HUES6 (cell line): ENCODE data around the gene C17orf114.

Experiments used
- H3K27ac ChIP-seq: 2 replicates; pipeline ENCODE4 v1.7.0; 2013; ENCODE audit warnings: low read depth, mild to moderate bottlenecking, low read length, inconsistent platforms
- H3K27me3 ChIP-seq: 2 replicates; pipeline ENCODE4 v1.6.1; 2013; ENCODE audit warnings: low read length; ENCODE audit not compliant: control insufficient read depth, insufficient read depth
- H3K36me3 ChIP-seq: 2 replicates; pipeline ENCODE4 v1.6.1; 2013; ENCODE audit warnings: low read length; ENCODE audit not compliant: control insufficient read depth, insufficient read depth
- H3K4me1 ChIP-seq: 2 replicates; pipeline ENCODE4 v1.6.1; 2013; ENCODE audit warnings: low read length; ENCODE audit not compliant: control insufficient read depth, insufficient read depth
- H3K4me3 ChIP-seq: 2 replicates; pipeline ENCODE4 v1.5.1; 2013; ENCODE audit warnings: low read depth, low read length
- H3K9ac ChIP-seq: one replicate; pipeline ENCODE4 v1.6.1; 2013; ENCODE audit warnings: mild to moderate bottlenecking, low read length
- H3K9me3 ChIP-seq: 2 replicates; pipeline ENCODE4 v1.6.1; 2013; ENCODE audit warnings: low read depth, low read length; ENCODE audit not compliant: control insufficient read depth, insufficient read depth

C17orf114 gene

DNA sequence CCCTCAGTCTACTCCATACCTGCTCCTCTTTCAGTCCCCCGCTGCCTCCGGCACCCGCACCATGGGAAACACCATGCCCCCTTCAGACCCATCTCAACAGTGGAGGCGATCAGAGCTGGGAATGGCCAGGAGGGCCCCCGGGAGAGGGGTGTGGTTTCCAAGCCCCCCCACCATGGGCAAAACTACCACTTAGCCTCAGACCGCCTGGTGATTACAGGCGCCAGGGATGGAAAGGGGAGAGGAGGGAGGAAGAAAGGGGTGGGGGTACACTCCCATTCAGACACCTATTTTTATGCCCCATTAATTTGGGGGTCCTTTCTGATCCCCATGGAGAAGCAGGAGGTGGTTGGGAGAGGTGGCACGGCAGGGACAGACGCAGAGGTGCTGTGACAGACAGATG is at the start of gene C17orf114:
TSS of gene C17orf114 (minus strand) at position 101 of the 400 bp plus-strand sequence.
- Histone ChIP-seq H3K4me1 (no peaks in the 10 kb centered on the region), H3K9ac (no peak within 1 kb of the TSS), H3K27ac (no peak within 1 kb of the TSS), H3K27me3 (no peaks in the 10 kb centered on the region), H3K4me3 (no peak within 1 kb of the TSS), H3K36me3 (peaks cover 18% of the 10 kb centered on the region), H3K9me3 (no peaks in the 10 kb centered on the region)

DNA sequence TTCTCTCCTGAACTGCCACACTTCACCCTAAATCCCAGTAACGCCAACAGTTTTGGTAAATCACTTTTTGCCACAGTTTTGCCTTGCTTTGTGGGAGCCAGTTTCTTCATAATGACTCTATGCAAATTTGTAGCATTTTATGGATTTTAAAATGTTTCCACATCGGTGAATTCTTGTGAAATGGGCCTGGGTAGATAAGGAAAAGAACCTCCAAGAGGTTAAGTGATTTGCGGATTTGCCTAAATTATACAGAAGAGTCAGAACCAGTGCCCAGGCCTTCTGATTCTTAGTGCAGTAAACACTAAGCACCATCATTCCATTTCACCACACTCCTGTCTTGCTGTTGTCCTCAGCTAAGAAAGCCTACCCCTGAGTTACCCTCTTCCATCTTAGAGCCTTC is 49.0 kb upstream of the C17orf114 start:
- Histone ChIP-seq H3K27ac (no peak overlapping the region), H3K4me1 (peaks cover 58% of the 10 kb centered on the region), H3K9me3 (no peaks in the 10 kb centered on the region), H3K4me3 (no peak overlapping the region), H3K36me3 (no peaks in the 10 kb centered on the region), H3K27me3 (no peaks in the 10 kb centered on the region), H3K9ac (no peak overlapping the region)

DNA sequence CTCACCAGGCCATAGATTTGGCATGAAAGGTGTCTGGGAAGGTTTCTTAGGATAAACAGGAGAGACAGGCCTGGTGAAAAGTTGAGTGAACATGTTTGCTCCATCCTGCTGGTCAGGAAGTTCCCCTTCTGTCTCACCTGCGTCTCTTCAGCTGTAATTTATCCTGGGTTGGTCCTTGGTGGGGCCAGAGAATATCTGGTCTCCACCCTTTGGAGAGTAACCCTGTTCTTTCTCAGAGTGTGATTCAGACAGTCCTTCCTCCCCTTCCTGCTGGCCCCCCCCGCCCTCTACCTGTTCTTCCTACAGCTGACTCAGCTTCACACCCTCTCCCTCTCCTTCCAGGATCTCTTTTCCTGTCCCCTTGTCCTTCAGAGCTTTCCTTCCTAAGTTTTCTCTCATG is 48.1 kb upstream of the C17orf114 start:
- H3K36me3 ChIP-seq: no peaks in the 10 kb centered on the region
- H3K27ac ChIP-seq: no peak overlapping the region
- H3K9me3 ChIP-seq: no peaks in the 10 kb centered on the region
- H3K4me3 ChIP-seq: no peak overlapping the region
- H3K4me1 ChIP-seq: peaks cover 58% of the 10 kb centered on the region
- no peak overlapping the region for H3K9ac ChIP-seq
- H3K27me3 ChIP-seq: no peaks in the 10 kb centered on the region

GRCh38 chr17:4849011-4849536 is 46.9 kb upstream of the C17orf114 start:
- no peak overlapping the region for H3K4me3 ChIP-seq
- peak overlapping the region; percentile 28 for H3K9ac ChIP-seq
- peak overlapping the region; percentile 71 for H3K27ac ChIP-seq
- no peaks in the 10 kb centered on the region for H3K27me3 ChIP-seq
- H3K36me3 ChIP-seq: no peaks in the 10 kb centered on the region
- H3K9me3 ChIP-seq: no peaks in the 10 kb centered on the region
- peaks cover 50% of the 10 kb centered on the region for H3K4me1 ChIP-seq

DNA sequence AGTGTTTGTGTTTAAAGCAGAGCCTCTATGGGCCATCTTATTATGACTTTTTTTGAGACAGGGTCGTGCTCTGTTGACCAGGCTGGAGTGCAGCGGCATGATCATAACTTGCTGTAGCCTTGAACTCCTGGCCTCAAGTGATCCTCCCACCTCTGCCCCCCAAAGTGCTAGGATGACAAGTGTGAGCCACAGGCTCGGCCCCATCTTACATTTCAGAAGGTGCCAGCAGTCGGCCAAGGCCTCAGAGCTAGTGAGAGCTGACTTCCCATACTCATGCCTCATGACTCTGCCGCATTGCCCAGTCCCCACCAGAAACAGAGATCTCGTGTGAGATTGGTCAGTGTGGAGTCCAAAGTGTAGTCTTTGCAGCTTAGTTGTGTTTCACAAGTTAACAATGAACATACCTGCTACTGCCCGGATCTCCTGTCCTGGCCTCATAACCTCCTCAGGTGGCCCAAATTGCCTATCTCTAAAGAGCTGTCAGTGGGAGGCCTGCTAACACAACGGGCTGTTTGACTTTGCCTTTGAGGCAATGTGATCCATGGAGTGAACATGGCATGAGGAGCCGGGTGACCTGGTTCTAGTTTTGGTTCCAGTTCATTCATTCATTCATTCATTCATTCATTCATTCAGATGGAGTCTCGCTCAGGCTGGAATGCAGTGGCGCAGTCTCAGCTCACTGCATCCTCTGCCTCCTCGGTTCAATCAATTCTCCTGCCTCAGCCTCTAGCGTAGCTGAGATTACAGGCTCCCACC is 44.7 kb upstream of the C17orf114 start:
- Histone ChIP-seq H3K4me3 (no peak overlapping the region), H3K9ac (no peak overlapping the region), H3K4me1 (peaks cover 37% of the 10 kb centered on the region), H3K27ac (no peak overlapping the region), H3K36me3 (no peaks in the 10 kb centered on the region), H3K9me3 (no peaks in the 10 kb centered on the region), H3K27me3 (no peaks in the 10 kb centered on the region)

DNA sequence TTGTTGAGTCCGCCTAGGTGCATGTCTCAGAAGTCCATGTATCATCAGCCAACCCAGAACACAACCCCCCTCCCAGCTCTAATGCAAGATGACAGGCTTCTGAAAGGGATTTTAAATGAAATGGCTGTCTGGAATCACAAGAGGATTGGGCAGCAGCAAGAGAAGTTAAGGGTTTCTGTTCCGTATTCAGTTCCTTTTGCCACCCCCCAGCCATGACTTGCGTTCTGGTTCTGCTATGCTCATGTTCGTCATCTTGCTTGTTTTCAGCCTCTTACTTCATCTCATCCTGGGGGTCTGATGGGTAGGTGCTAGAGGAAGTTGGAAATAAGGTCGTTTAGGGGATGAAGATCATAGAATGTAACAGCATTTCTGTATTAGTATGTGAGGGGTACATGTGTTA is 43.0 kb upstream of the C17orf114 start:
- Histone ChIP-seq H3K9me3 (no peaks in the 10 kb centered on the region), H3K27ac (no peak overlapping the region), H3K9ac (no peak overlapping the region), H3K27me3 (no peaks in the 10 kb centered on the region), H3K4me1 (peaks cover 29% of the 10 kb centered on the region), H3K36me3 (no peaks in the 10 kb centered on the region), H3K4me3 (no peak overlapping the region)

- H3K36me3 ChIP-seq: no peaks in the 10 kb centered on the region
- H3K27me3 ChIP-seq: no peaks in the 10 kb centered on the region
- no peak overlapping the region for H3K4me3 ChIP-seq
- H3K9ac ChIP-seq: no peak overlapping the region
- H3K4me1 ChIP-seq: peaks cover 15% of the 10 kb centered on the region; the same call in 1 of the 2 replicates
- no peaks in the 10 kb centered on the region for H3K9me3 ChIP-seq
- no peak overlapping the region for H3K27ac ChIP-seq
Observed at GRCh38 chr17:4843321-4844000, 41.3 kb upstream of the C17orf114 start.

- H3K4me1 ChIP-seq: peaks cover 10% of the 10 kb centered on the region; the same call in 1 of the 2 replicates
- H3K27ac ChIP-seq: no peak overlapping the region
- no peak overlapping the region for H3K9ac ChIP-seq
- H3K27me3 ChIP-seq: no peaks in the 10 kb centered on the region
- H3K36me3 ChIP-seq: 0 out of 2 replicates have a peak, but pooled peaks cover 4% of the 10 kb centered on the region
- H3K4me3 ChIP-seq: no peak overlapping the region
- no peaks in the 10 kb centered on the region for H3K9me3 ChIP-seq
Observed at GRCh38 chr17:4842376-4842775, 40.2 kb upstream of the C17orf114 start.

DNA sequence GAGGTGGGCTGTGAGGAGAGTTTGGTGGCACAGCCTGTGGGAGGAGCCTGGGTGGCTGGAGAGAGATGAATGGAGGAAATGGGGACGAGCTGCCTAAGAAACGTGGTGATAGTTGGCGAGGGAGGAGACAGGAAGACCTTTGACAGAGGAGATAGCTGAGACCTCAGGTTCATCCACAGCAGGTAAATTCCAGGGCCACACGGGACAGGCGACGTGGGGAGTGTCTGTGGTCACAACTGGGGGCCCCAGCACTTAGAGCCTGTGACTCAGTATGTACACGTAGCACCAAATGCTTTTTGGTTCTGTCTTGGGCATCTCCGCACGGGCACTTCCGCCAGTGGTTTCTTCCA is 38.7 kb upstream of the C17orf114 start:
- Histone ChIP-seq H3K9ac (no peak overlapping the region), H3K4me3 (no peak overlapping the region)

GRCh38 chr17:4839965-4840892 is 38.1 kb upstream of the C17orf114 start:
- Histone ChIP-seq H3K4me1 (peaks cover 12% of the 10 kb centered on the region), H3K4me3 (no peak overlapping the region), H3K27me3 (no peaks in the 10 kb centered on the region), H3K9ac (no peak overlapping the region), H3K9me3 (no peaks in the 10 kb centered on the region), H3K27ac (no peak overlapping the region), H3K36me3 (0 out of 2 replicates have a peak, but pooled peaks cover 4% of the 10 kb centered on the region)

More for the DNA sequence above, 38.7 kb upstream of the C17orf114 start:
- H3K4me1 ChIP-seq: peaks cover 9% of the 10 kb centered on the region; the same call in 1 of the 2 replicates
- no peaks in the 10 kb centered on the region for H3K27me3 ChIP-seq
- H3K36me3 ChIP-seq: 0 out of 2 replicates have a peak, but pooled peaks cover 4% of the 10 kb centered on the region
- H3K9me3 ChIP-seq: no peaks in the 10 kb centered on the region
- no peak overlapping the region for H3K27ac ChIP-seq
